Progenitor cell of endocrine pancreas (in vitro differentiated cells): ENCODE results near the gene RREB1. TPM values are rescaled to one million over a fixed set of nuclear protein-coding genes. Genes with fewer than 3 reads are reported as not detected.

ENCODE experiments used
- DNase-seq: peaks from one replicate; pipeline ENCODE4 v3.0.0; 2021; ENCODE audit warnings: low spot score; ENCODE audit not compliant: unreplicated experiment
- H3K27ac Mint-ChIP-seq: 2 replicates; pipeline ENCODE4 v1.8.0; 2021; ENCODE audit warnings: mild to moderate bottlenecking, moderate library complexity, mixed read lengths
- H3K27me3 Mint-ChIP-seq: 2 replicates; pipeline ENCODE4 v1.8.0; 2021; ENCODE audit warnings: mixed read lengths
- H3K36me3 Mint-ChIP-seq: 2 replicates; pipeline ENCODE4 v1.8.0; 2022; ENCODE audit warnings: mixed read lengths; ENCODE audit not compliant: insufficient read depth
- H3K4me1 Mint-ChIP-seq: 2 replicates; pipeline ENCODE4 v1.8.0; 2021; ENCODE audit warnings: low read depth, mixed read lengths
- H3K4me3 Mint-ChIP-seq: 2 replicates; pipeline ENCODE4 v1.8.0; 2021; ENCODE audit warnings: low read depth, mild to moderate bottlenecking, moderate library complexity, mixed read lengths
- H3K9me3 Mint-ChIP-seq: 2 replicates; pipeline ENCODE4 v1.8.0; 2021; ENCODE audit warnings: low read depth, mixed read lengths
- total RNA-seq: library from RNA; stranded (reverse); gene quantifications from 2 replicates; pipeline ENCODE4 v1.2.1, GENCODE V29; 2021
- TF ChIP-seq, protein P1 (sequence below): fragments of 200-600 bp; sonication (generic); IDR thresholded peaks from one replicate; pipeline ENCODE4 v1.5.0; 2021; ENCODE audit warnings: antibody characterized with exemption, mild to moderate bottlenecking; ENCODE audit not compliant: unreplicated experiment

Gene RREB1
- total RNA-seq, 1 donor from 2014 or later = 71.7 TPM

DNA sequence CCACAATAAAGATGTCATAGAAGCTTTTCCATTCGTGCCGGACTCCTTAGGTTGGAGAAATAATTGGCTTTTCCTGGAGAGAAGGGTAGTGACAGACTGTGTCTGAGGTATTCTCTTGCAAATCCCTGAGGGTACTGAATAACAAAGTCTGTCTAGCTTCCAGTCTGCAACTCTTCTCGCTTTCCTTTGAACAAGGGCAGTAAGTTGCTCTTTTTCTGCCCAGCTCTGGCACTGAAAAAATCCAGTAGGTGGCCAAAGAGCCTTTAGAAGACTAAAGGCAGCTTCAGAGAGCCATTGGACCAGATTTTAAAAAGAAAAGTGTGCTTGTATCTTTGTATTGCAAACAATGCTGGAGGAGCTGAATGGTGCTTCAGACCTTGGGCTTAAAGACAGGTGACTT is 20.7 kb upstream of the RREB1 start:
- Mint-ChIP-seq H3K36me3 (no peaks in the 10 kb centered on the region), H3K9me3 (no peaks in the 10 kb centered on the region), H3K4me3 (no peak overlapping the region), H3K4me1 (peaks cover 5% of the 10 kb centered on the region), H3K27ac (no peak overlapping the region), H3K27me3 (peaks cover 12% of the 10 kb centered on the region)
- DNase-seq = no peak
- TF ChIP-seq, protein P1, sequence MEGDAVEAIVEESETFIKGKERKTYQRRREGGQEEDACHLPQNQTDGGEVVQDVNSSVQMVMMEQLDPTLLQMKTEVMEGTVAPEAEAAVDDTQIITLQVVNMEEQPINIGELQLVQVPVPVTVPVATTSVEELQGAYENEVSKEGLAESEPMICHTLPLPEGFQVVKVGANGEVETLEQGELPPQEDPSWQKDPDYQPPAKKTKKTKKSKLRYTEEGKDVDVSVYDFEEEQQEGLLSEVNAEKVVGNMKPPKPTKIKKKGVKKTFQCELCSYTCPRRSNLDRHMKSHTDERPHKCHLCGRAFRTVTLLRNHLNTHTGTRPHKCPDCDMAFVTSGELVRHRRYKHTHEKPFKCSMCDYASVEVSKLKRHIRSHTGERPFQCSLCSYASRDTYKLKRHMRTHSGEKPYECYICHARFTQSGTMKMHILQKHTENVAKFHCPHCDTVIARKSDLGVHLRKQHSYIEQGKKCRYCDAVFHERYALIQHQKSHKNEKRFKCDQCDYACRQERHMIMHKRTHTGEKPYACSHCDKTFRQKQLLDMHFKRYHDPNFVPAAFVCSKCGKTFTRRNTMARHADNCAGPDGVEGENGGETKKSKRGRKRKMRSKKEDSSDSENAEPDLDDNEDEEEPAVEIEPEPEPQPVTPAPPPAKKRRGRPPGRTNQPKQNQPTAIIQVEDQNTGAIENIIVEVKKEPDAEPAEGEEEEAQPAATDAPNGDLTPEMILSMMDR = no peak

DNA sequence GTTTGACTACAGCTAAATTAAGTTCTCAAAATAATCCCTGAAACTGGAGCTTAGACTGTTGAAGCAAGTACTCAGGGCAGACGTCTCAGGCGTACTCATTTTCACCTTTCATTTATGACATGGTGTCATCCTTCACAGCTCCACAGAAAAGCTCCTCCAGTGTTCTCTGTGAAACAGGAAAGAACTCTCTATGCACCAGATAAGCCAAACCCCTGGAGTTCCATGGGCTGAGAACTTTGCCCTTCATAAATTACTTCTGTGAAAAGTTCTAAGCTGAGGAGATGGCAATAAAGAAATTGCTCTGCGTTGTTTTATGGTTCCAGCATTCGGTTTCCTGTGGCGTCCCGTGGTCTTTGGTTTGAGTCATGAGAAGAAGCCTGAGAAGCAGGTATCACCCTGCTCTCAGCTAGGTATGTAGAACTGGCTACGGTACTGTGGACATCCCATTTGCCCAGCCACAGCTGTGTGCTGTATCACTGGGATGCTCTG is 20.2 kb upstream of the RREB1 start:
- H3K36me3 Mint-ChIP-seq = no peaks in the 10 kb centered on the region
- DNase-seq = no peak
- peaks cover 5% of the 10 kb centered on the region for H3K4me1 Mint-ChIP-seq
- peaks cover 12% of the 10 kb centered on the region for H3K27me3 Mint-ChIP-seq
- TF ChIP-seq, protein P1 = no peak
- no peaks in the 10 kb centered on the region for H3K9me3 Mint-ChIP-seq
- no peak overlapping the region for H3K27ac Mint-ChIP-seq
- no peak overlapping the region for H3K4me3 Mint-ChIP-seq

DNA sequence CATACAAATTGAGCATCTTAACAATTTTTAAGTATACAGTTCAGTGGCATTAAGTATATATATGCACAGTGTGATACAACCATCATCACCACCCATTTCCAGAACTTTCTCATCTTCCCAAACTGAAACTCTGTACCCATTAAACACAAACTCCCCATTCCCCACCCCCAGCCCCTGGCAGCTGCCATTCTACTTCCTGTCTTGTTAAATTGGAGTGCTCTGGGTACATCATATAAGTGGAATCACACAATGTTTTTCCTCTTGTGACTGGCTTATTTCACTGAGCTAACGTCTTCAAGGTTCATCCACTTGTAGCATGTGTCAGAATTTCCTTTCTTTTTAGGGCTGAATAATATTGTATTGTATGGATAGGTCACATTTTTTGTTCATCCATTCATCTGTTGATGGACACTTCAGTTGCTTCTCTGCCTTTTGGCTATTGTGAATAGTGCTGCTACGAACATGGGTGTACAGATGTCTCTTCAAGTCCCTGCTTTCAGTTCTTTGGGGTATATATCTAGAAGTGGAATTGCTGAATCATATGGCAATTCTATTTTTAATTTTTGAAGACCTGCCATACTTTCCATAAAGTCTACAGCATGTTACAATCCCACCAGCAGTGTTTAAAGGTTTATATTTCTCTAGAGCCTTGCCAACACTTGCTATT is 19.6 kb upstream of the RREB1 start:
- Mint-ChIP-seq H3K4me3 (no peak overlapping the region), H3K27ac (no peak overlapping the region), H3K9me3 (no peaks in the 10 kb centered on the region), H3K4me1 (peaks cover 5% of the 10 kb centered on the region), H3K36me3 (no peaks in the 10 kb centered on the region), H3K27me3 (peaks cover 12% of the 10 kb centered on the region)
- TF ChIP-seq, protein P1 = no peak
- no peak for DNase-seq

DNA sequence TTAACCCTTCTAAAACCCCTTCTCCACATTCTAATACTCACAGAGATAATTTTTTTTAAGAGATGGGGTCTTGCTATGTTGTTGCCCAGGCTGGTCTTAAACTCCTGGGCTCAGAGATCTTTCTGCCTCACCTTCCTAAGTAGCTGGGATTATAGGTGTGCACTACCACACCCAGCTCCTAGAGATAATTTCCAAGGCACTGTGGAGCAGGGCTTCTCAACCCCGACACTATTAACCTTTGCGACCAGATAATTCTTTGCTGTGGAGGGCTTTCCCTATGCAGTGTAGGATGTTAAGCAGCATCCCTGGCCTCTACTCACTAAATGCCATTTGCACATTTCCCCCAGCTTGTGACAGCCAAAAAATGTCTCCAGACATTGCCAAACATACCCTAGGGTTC is 8.8 kb upstream of the RREB1 start:
- Mint-ChIP-seq H3K4me3 (no peak overlapping the region), H3K4me1 (peaks cover 10% of the 10 kb centered on the region), H3K36me3 (no peaks in the 10 kb centered on the region), H3K27me3 (no peaks in the 10 kb centered on the region), H3K9me3 (no peaks in the 10 kb centered on the region), H3K27ac (peak overlapping the region; percentile 35)
- no peak for DNase-seq
- TF ChIP-seq, protein P1 = no peak

DNA sequence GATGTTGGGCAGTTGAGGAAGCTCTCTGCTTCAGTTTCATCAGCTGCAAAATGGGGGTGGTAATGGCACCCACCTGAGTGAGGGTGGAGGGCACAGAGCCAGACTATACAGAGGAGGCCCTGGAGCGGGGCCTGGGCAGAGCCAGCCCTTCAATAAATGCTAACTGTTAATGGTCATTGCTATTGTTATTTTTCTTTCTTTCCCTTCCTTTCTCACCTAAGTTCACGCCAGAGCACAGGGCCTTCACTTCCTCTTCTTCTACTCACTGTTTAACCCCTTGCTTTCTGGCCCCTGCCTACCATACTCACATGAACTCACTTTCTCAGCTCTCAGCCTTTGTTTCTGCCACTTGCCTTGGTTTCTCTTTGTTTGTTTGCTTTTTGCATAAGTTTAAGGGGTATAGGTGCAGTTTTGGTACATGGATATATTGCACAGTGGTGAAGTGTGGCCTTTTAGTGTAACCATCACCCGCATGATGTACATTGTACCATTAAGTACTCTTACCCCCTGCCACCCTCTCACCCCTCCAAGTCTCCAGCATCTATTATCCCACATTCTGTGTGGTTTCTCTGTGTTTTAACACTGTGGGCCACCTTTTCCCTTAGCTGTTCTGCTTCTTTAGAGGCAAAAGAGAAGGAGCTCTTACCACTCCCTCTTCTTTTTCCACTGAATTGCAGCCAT is 7.5 kb upstream of the RREB1 start:
- DNase-seq = no peak
- H3K4me3 Mint-ChIP-seq = no peak overlapping the region
- no peaks in the 10 kb centered on the region for H3K27me3 Mint-ChIP-seq
- H3K27ac Mint-ChIP-seq = no peak overlapping the region
- no peaks in the 10 kb centered on the region for H3K9me3 Mint-ChIP-seq
- TF ChIP-seq, protein P1 = no peak
- H3K4me1 Mint-ChIP-seq = peaks cover 10% of the 10 kb centered on the region
- H3K36me3 Mint-ChIP-seq = no peaks in the 10 kb centered on the region
